Amygdala (tissue), 56 donors: ENCODE data around the gene SLC6A14.

Source experiments
- DNase-seq, 56 donors: peaks; one replicate each; lab custom pipeline; 2025; lab: John Stamatoyannopoulos, UW

SLC6A14 gene

GRCh38 chrX:116436358-116436816 lies at the start of gene SLC6A14:
SLC6A14 (plus strand) TSS chrX:116436606; CDS start chrX:116436710, 104 bp downstream.
- no peak for DNase-seq

DNA sequence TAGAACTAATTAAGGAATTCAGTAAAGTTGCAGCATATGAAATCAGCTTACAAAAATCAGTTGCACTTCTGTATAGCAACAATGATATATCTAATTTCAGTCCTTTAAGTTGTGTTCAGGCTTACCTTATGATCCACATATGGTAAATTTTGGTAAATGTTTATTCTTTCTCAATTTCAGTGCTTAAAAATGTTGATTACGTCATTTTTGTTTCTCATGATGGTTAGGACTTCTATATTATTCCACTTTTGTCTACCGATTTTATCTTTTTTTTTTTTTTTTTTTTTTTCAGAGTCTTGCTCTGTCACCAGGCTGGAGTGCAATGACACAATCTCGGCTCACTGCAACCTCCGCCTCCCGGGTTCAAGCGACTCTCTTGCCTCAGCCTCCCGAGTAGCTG lies 40.7 kb upstream of the SLC6A14 start:
- no peak for DNase-seq

GRCh38 chrX:116399681-116400080 lies 36.7 kb upstream of the SLC6A14 start:
- no peak for DNase-seq

- DNase-seq: no peak
Observed at GRCh38 chrX:116409219-116409618, 27.2 kb upstream of the SLC6A14 start.

DNA sequence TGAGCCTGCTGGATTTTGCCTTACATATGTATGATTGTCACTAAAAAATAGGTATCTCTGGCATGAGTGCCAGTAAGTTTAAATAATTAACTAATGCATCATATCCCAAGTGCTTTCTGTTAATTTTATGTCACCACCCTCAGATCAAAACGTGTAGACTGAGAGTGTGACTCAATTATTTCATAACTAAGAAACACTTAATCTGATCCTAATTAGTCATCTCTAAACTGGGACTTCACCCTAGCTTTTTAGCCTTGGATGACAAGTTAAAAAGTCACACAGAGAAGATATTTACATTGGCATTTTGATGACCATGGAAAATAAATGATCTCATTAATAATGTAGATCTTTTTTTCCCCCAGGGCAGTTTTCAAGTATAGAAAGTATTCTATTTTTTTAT lies 23.1 kb upstream of the SLC6A14 start:
- DNase-seq: no peak

GRCh38 chrX:116417214-116417613 lies 19.2 kb upstream of the SLC6A14 start:
- DNase-seq: no peak

DNA sequence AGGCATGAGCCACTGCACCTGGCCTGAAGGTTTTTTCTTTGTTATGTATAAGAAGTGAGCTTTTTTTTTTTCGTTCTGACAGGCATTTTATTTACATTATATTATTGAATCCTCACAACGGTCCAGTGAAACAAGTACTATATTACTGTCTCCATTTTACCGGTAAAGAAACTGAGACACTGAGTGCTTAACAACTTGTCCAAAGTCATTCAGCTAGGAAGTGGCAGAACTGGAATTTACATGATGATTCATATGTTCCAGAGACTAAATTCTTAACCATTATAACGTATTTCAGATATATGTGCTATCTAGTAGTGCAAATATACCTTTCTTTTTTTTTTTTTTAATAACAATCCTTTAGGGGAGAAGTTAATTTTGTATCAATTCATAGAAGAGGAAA lies 18.4 kb upstream of the SLC6A14 start:
- DNase-seq: no peak

GRCh38 chrX:116427978-116428377 lies 8.4 kb upstream of the SLC6A14 start:
- no peak for DNase-seq

DNA sequence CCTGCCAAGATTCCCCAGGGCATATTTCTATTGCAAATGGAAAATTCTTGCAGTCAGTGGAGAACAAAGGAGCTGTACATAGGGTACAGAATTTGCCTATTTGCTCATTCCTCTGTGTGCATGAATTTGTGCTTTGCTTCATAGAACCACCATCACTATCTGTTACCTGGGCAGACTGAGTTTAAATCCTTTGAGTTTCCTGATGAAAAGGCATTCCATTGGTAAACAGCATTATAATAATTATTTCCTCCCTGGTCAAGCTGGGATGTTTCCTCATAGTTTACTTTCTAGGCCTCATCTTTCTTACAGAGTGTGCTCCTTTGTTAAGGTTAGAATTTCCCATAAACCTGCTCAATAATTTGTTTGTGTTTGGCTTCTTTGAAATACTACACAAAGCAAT lies 809 bp upstream of the SLC6A14 start:
- DNase-seq: no peak

DNA sequence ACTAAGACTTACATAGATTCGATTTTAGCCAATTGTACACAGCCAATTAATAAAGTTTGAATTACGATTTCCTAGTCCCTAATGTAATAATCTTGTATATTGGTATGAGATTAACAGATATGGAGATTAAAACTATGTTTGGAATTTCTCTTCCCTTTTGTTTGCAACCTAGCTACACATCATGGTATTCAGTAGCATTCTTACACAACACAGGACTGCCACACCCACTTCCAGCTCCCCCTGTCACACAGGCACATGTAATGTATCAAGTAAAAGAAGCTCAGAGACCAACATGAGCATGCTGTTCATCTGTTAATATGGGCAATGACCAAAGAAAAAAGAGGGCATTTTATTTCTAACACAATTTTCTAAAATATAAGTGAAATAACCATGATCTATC lies 12.8 kb downstream of the SLC6A14 start:
- no peak for DNase-seq

DNA sequence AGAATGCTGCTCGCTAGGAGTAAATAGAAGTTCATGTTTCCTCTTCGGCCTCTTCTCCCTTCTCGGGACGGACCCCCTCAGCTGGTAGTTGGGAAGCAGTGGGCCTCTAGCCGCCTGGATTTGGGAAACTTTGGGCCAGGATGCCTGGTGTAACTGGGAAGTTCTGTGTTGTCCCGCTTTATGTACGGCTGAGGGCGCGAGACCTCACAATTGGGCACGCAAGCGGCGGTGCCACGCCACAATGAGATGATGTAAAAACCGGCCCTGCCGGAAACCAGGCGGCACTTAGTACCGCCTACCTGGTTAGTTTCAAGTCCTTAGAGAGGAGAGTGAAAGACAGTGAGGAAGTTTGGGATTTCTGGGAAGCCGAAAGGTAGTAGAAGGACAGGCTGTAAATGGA lies 26.4 kb downstream of the SLC6A14 start, which contains the start of gene CT83:
Gene CT83 (minus strand): TSS at position 155 of the 400 bp plus-strand sequence. CDS start 120 bp downstream, at position 35.
- DNase-seq: no peak

GRCh38 chrX:116480059-116480458 lies 43.7 kb downstream of the SLC6A14 start:
- DNase-seq: no peak

DNA sequence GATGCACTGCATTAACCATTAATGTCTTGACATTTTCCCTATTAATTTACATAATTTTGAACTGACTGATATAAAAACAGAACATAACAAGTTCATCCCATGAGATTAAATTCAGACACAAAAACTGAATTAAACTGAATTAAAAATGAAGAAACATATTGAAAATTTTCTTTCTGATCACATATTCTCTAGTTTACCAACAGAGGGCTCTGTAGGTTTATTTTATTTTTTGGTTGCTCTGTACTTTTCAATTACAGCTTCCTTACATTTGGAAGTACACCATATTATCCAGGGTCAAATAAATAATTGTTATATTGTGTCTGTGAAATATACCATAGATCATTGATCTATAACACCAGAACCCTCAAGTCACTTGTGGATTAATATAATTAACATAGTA lies 53.7 kb downstream of the SLC6A14 start:
- no peak for DNase-seq

- DNase-seq: no peak
Observed at GRCh38 chrX:116493271-116493670, 56.9 kb downstream of the SLC6A14 start.

DNA sequence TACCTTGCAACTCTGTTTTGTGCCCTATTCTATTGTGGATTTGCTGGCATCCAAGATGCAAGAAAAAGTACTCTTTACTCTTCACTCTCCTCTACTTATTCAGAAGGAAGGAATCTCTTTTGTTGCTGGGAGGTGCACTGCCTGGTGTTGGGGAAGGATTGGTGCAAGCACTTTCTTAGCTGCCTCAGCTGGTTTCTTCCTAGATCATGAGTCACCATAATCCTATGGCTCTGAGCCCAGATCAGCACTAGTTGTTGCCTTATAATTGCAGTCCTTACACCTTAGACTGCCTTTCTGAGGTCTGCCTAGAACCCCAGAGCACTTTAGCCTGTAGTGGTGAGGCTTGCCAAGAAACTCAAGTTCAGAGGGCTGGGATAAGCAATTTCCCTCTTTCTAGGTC lies 63.4 kb downstream of the SLC6A14 start:
- no peak for DNase-seq
